Lung (tissue), 12 donors: ENCODE measurements around the gene TRAF3. TPM values are rescaled to one million over a fixed set of nuclear protein-coding genes. Genes with fewer than 3 reads are reported as not detected.

ENCODE experiments used
- ATAC-seq: fragments of 200-7000 bp; cut with Tn5 transposase; one replicate; pipeline ENCODE4 v1.9.1; 2020; ENCODE audit warnings: moderate number of reproducible peaks; ENCODE audit not compliant: insufficient read depth, low FRiP score
- DNase-seq, 3 donors: peaks; one replicate each; pipeline ENCODE4 v3.0.0-alpha.2; 2013 to 2017
- H3K27ac ChIP-seq, 2 donors: one replicate each; pipeline ENCODE4 v1.5.1; 2013; ENCODE audit warnings: mild to moderate bottlenecking in 2 of 2, moderate library complexity in 2 of 2, control low read depth in 1 of 2, inconsistent platforms in 1 of 2, low read depth in 1 of 2, low read length in 1 of 2
- H3K27me3 ChIP-seq, 3 donors: one replicate each; pipeline ENCODE4 v1.5.1; 2013; ENCODE audit warnings: low read length in 2 of 3; ENCODE audit not compliant: control insufficient read depth in 3 of 3, insufficient read depth in 3 of 3
- H3K36me3 ChIP-seq, 4 donors: one replicate each; pipeline ENCODE4 v1.5.1; 2013; ENCODE audit warnings: low read length in 4 of 4, mild to moderate bottlenecking in 1 of 4, moderate library complexity in 1 of 4; ENCODE audit not compliant: control insufficient read depth in 4 of 4, insufficient read depth in 4 of 4
- H3K4me1 ChIP-seq, 5 donors: one replicate each; pipeline ENCODE4 v1.5.1; 2013; ENCODE audit warnings: low read length in 5 of 5, mild to moderate bottlenecking in 2 of 5, moderate library complexity in 1 of 5; ENCODE audit not compliant: control insufficient read depth in 5 of 5, insufficient read depth in 5 of 5
- H3K4me3 ChIP-seq: one replicate; pipeline ENCODE4 v1.5.1; 2013; ENCODE audit warnings: mild to moderate bottlenecking, control low read depth, moderate library complexity
- H3K9ac ChIP-seq, 2 donors: one replicate each; pipeline ENCODE4 v1.5.1; 2013; ENCODE audit warnings: low read length in 2 of 2, control low read depth in 1 of 2; ENCODE audit not compliant: insufficient read depth in 1 of 2
- H3K9me3 ChIP-seq, 4 donors: one replicate each; pipeline ENCODE4 v1.5.1; 2013; ENCODE audit warnings: low read length in 3 of 4, mild to moderate bottlenecking in 1 of 4, moderate library complexity in 1 of 4; ENCODE audit not compliant: control insufficient read depth in 4 of 4, insufficient read depth in 3 of 4
- WGBS, 2 donors: extraction: QIAGEN DNeasy Blood & Tissue Kit; methylation state at CpG; one replicate each; pipeline ENCODE4 v1.1.7; 2013; 5-methylcytosine and 5-hydroxymethylcytosine counted together
- polyA plus RNA-seq, 2 donors: library from polyadenylated mRNA; stranded (reverse); fragments of 200-250 nt; gene quantifications; one replicate each; pipeline ENCODE4 v1.2.1, GENCODE V29; 2013
- total RNA-seq, 2 donors: library from RNA; depleted of rRNA in 1 of 2; stranded (reverse); fragments of >200 nt in 1 of 2; gene quantifications; one replicate each; pipeline ENCODE4 v1.2.1, GENCODE V29; 2014 to 2021
- TF ChIP-seq, protein P1 (sequence below): IDR thresholded peaks from 2 replicates; pipeline ENCODE4 v1.5.1; 2012; ENCODE audit warnings: mild to moderate bottlenecking; ENCODE audit errors: control extremely low read depth, extremely low read depth
- donor health status: control.
- donor health status: control.
- donor health status: Bipolar disorder and iron deficiency.
- donor health status: healthy.
- donor health status: DM: yes; HTN: yes; CAD: no.

Gene TRAF3
- total and polyA plus RNA-seq, 4 donors = 5.7 to 25.5 (median 18.7) TPM

DNA sequence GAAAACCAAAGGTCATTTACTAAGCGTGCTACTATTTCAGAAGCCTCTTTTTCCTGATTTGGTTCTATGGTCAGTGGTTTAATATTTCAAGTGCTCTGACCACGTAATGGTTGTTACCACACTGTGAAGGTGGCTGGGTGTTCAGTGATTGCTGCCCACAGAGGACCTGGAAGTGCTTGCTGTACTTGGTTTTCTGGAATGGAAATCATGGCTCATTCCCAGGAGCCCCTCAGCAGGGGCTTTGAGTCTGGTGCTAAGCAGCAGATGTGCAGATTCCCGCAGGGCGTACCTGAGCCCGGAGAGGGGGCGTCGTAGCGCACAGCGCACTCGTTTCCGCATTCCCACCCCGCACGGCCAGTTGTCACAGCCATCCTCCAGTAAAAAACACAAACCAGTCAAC lies 50.5 kb downstream of the TRAF3 start:
- Histone ChIP-seq H3K36me3 (peaks cover 0 to 5% (median 0%) of the 10 kb centered on the region in 4 donors), H3K27me3 (no peaks in the 10 kb centered on the region), H3K27ac (no peak overlapping the region), H3K4me3 (no peak overlapping the region), H3K9me3 (no peaks in the 10 kb centered on the region), H3K4me1 (peaks cover 0 to 26% (median 15%) of the 10 kb centered on the region in 5 donors), H3K9ac (no peak overlapping the region)
- 81 to 88% methylated on average over 13 of the region's 13 CpGs for WGBS, 2 donors
- ATAC-seq (no peak), DNase-seq (no peak)
- TF ChIP-seq, protein P1, sequence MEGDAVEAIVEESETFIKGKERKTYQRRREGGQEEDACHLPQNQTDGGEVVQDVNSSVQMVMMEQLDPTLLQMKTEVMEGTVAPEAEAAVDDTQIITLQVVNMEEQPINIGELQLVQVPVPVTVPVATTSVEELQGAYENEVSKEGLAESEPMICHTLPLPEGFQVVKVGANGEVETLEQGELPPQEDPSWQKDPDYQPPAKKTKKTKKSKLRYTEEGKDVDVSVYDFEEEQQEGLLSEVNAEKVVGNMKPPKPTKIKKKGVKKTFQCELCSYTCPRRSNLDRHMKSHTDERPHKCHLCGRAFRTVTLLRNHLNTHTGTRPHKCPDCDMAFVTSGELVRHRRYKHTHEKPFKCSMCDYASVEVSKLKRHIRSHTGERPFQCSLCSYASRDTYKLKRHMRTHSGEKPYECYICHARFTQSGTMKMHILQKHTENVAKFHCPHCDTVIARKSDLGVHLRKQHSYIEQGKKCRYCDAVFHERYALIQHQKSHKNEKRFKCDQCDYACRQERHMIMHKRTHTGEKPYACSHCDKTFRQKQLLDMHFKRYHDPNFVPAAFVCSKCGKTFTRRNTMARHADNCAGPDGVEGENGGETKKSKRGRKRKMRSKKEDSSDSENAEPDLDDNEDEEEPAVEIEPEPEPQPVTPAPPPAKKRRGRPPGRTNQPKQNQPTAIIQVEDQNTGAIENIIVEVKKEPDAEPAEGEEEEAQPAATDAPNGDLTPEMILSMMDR = no peak

DNA sequence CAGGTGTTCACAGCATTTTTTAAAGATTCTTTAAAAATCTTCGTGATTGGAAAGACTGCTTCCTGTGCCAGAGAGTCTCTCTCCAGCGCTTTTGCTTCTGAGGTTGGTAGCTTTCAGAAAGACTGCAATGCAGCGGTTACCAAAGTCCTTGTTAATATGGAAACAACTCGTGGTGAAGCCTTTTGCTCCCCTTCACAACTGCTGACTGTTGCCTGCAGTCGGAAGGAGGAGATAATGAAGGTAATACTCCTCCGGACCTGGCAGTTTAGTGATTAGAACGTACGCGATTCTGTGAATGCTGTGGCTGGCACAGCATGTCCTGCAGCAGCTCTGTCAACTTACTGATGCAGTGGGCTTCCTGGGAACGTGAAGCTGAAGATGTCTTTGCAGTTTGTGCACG lies 50.9 kb downstream of the TRAF3 start:
- no peak overlapping the region for H3K4me3 ChIP-seq
- no peaks in the 10 kb centered on the region for H3K9me3 ChIP-seq
- H3K9ac ChIP-seq = no peak overlapping the region
- TF ChIP-seq, protein P1 = no peak
- 64 to 83% methylated on average over 11 of the region's 11 CpGs for WGBS, 2 donors
- peaks cover 0 to 7% (median 1%) of the 10 kb centered on the region in 4 donors for H3K36me3 ChIP-seq
- no peaks in the 10 kb centered on the region for H3K27me3 ChIP-seq
- H3K4me1 ChIP-seq = peaks cover 0 to 26% (median 15%) of the 10 kb centered on the region in 5 donors
- ATAC-seq (no peak), DNase-seq (peak in 1 of 3 donors; percentile 22)
- H3K27ac ChIP-seq = no peak overlapping the region

- H3K36me3 ChIP-seq = peaks cover 0 to 7% (median 1%) of the 10 kb centered on the region in 4 donors
- WGBS, 2 donors = 65 to 80% methylated on average over 5 of the region's 5 CpGs
- H3K4me3 ChIP-seq = no peak overlapping the region
- no peak overlapping the region for H3K27ac ChIP-seq
- no peaks in the 10 kb centered on the region for H3K27me3 ChIP-seq
- no peaks in the 10 kb centered on the region for H3K9me3 ChIP-seq
- no peak for ATAC-seq
- H3K4me1 ChIP-seq = peaks cover 0 to 26% (median 15%) of the 10 kb centered on the region in 5 donors
- peak; percentile 87 to 97 (median 97) for DNase-seq
- TF ChIP-seq, protein P1 = no peak
- H3K9ac ChIP-seq = no peak overlapping the region
Measured at GRCh38 chr14:102829016-102829548, 51.8 kb downstream of the TRAF3 start.

DNA sequence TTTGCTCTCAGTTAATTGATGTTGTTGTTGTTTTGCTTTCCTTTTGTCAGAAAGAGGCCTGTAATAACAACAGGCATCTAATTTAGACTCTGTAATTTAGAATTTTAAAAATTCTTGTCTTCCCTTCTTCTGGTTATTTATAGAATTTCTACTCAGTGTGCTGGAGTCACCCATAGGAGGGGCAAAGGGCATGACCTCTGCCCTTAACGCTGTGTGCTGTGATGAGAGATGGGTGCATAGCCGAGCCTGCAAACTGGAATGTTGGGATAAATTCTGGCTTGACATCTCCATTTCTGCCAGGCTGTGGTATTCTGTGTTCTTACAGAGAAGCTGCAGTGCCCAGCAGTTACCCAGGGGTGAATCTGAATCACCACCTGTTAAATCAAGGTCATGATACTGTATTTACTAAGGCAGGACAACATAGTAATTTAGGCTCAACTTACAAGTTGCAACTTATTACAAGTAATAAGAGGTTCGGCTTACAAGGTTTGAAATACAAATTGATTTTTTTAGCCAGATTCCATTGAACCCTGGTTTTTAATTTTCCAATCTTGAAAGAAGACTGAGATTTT lies 53.3 kb downstream of the TRAF3 start:
- Histone ChIP-seq H3K9me3 (no peaks in the 10 kb centered on the region), H3K36me3 (peaks cover 0 to 7% (median 1%) of the 10 kb centered on the region in 4 donors), H3K27me3 (no peaks in the 10 kb centered on the region), H3K4me3 (no peak overlapping the region), H3K27ac (no peak overlapping the region), H3K9ac (no peak overlapping the region), H3K4me1 (peaks cover 0 to 26% (median 15%) of the 10 kb centered on the region in 5 donors)
- WGBS, 2 donors = 87% methylated on average over 3 of the region's 3 CpGs
- DNase-seq = no peak
- ATAC-seq = no peak
- TF ChIP-seq, protein P1 = no peak
